Measurements from ENCODE around the gene RER1.

Gene RER1

DNA sequence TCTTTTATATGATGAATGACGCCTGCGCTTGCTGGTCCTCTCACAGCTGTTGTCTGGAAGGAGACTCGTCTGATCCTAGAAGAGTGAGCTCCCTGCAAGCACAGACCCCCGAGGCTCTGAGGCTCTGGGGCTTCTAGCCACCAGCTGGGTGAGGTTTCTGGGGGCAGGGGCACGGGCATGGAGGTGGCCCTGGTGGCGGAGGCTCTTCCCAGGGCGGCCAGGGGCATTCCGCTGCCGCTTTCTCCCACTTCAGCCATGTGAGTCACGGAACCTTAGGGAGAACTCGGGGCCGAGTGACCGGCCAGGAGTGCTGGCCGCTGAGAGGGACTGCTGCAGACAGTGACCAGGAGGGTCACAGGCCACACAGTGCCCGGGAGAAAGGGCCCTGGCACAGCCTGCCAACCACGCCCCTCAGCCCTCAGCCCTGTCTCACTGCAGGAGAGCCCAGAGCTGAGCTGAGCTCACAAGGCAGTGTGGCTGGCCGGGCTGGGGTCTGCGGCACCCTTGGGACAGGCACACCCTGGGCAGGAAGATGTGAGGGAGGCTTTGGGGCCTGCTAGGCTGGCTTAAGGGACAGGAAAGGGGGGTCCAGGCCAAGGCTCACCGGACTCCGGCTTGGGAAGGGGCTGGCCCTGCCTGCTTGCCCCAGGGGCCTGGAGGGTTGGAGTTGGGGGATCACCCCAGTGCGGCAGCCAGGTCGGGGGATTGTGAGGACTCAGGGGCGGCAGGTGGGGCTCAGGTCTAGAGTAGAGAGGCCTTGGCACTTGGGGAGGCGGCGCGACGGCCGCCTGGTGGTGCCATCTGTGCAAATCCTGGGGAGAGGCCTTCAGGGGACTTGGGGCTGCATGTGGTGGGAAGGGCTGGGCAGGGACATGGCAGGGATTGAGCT is 36.0 kb upstream of the RER1 start:
- no peaks in the 10 kb centered on the region for H3K27me3 ChIP-seq (ENCODE audit: insufficient read depth, insufficient read length)

GRCh38 chr1:2356401-2356800 is 35.2 kb upstream of the RER1 start:
- no peaks in the 10 kb centered on the region for H3K9me3 ChIP-seq (ENCODE audit: insufficient read depth, low read length)
- H3K27me3 ChIP-seq (ENCODE audit: insufficient read depth, insufficient read length) = no peaks in the 10 kb centered on the region
- no peaks in the 10 kb centered on the region for H3K36me3 ChIP-seq (ENCODE audit: insufficient read depth, insufficient read length, low read length)
- DNase-seq (ENCODE audit: low read depth, low spot score) = no peak
- H3K4me3 ChIP-seq (ENCODE audit: insufficient read length, low read depth) = no peak overlapping the region
- no peak overlapping the region for H3K9ac ChIP-seq (ENCODE audit: insufficient read length, low read depth)
- peaks cover 2% of the 10 kb centered on the region for H3K4me1 ChIP-seq (ENCODE audit: insufficient read depth, insufficient read length)
- TF ChIP-seq ZNF274 (IDR thresholded peaks at IDR 0.05; ENCODE audit: low read depth, low read length) = no peak
- no peak for TF ChIP-seq YY1 (IDR thresholded peaks at IDR 0.05; ENCODE audit: insufficient read depth, insufficient read length)

More for the DNA sequence above, 36.0 kb upstream of the RER1 start:
- H3K9ac ChIP-seq (ENCODE audit: insufficient read length, low read depth) = peak overlapping the region; percentile 32
- no peaks in the 10 kb centered on the region for H3K9me3 ChIP-seq (ENCODE audit: insufficient read depth, low read length)
- TF ChIP-seq ZNF274 (IDR thresholded peaks at IDR 0.05; ENCODE audit: low read depth, low read length) (no peak), YY1 (IDR thresholded peaks at IDR 0.05; ENCODE audit: insufficient read depth, insufficient read length) (no peak), SUZ12 (IDR thresholded peaks at IDR 0.05; ENCODE audit: extremely low read depth, insufficient read depth, insufficient read length) (no peak)
- DNase-seq (ENCODE audit: low read depth, low spot score) = no peak
- H3K4me3 ChIP-seq (ENCODE audit: insufficient read length, low read depth) = no peak overlapping the region
- H3K4me1 ChIP-seq (ENCODE audit: insufficient read depth, insufficient read length) = peaks cover 2% of the 10 kb centered on the region
- no peaks in the 10 kb centered on the region for H3K36me3 ChIP-seq (ENCODE audit: insufficient read depth, insufficient read length, low read length)

GRCh38 chr1:2356911-2357845 is 34.5 kb upstream of the RER1 start:
- H3K27me3 ChIP-seq (ENCODE audit: insufficient read depth, insufficient read length) = no peaks in the 10 kb centered on the region
- TF ChIP-seq YY1 (IDR thresholded peaks at IDR 0.05; ENCODE audit: insufficient read depth, insufficient read length) (no peak), ZNF274 (IDR thresholded peaks at IDR 0.05; ENCODE audit: low read depth, low read length) (no peak), SUZ12 (IDR thresholded peaks at IDR 0.05; ENCODE audit: extremely low read depth, insufficient read depth, insufficient read length) (no peak)
- H3K36me3 ChIP-seq (ENCODE audit: insufficient read depth, insufficient read length, low read length) = no peaks in the 10 kb centered on the region

GRCh38 chr1:2358072-2358471 is 33.6 kb upstream of the RER1 start:
- DNase-seq (ENCODE audit: low read depth, low spot score) = no peak
- Histone ChIP-seq H3K9ac (ENCODE audit: insufficient read length, low read depth) (no peak overlapping the region), H3K27me3 (ENCODE audit: insufficient read depth, insufficient read length) (no peaks in the 10 kb centered on the region), H3K36me3 (ENCODE audit: insufficient read depth, insufficient read length, low read length) (no peaks in the 10 kb centered on the region), H3K4me3 (ENCODE audit: insufficient read length, low read depth) (no peak overlapping the region), H3K9me3 (ENCODE audit: insufficient read depth, low read length) (no peaks in the 10 kb centered on the region), H3K4me1 (ENCODE audit: insufficient read depth, insufficient read length) (peaks cover 2% of the 10 kb centered on the region)
- TF ChIP-seq YY1 (IDR thresholded peaks at IDR 0.05; ENCODE audit: insufficient read depth, insufficient read length) (no peak), ZNF274 (IDR thresholded peaks at IDR 0.05; ENCODE audit: low read depth, low read length) (no peak), SUZ12 (IDR thresholded peaks at IDR 0.05; ENCODE audit: extremely low read depth, insufficient read depth, insufficient read length) (no peak)

More at GRCh38 chr1:2356911-2357845, 34.5 kb upstream of the RER1 start:
- H3K4me3 ChIP-seq (ENCODE audit: insufficient read length, low read depth) = no peak overlapping the region
- H3K4me1 ChIP-seq (ENCODE audit: insufficient read depth, insufficient read length) = peaks cover 2% of the 10 kb centered on the region
- no peak for DNase-seq (ENCODE audit: low read depth, low spot score)
- no peaks in the 10 kb centered on the region for H3K9me3 ChIP-seq (ENCODE audit: insufficient read depth, low read length)
- no peak overlapping the region for H3K9ac ChIP-seq (ENCODE audit: insufficient read length, low read depth)

GRCh38 chr1:2358651-2359640 is 32.7 kb upstream of the RER1 start:
- H3K9me3 ChIP-seq (ENCODE audit: insufficient read depth, low read length) = no peaks in the 10 kb centered on the region
- H3K36me3 ChIP-seq (ENCODE audit: insufficient read depth, insufficient read length, low read length) = no peaks in the 10 kb centered on the region
- TF ChIP-seq SUZ12 (IDR thresholded peaks at IDR 0.05; ENCODE audit: extremely low read depth, insufficient read depth, insufficient read length) = no peak
- no peak for TF ChIP-seq ZNF274 (IDR thresholded peaks at IDR 0.05; ENCODE audit: low read depth, low read length)
- TF ChIP-seq YY1 (IDR thresholded peaks at IDR 0.05; ENCODE audit: insufficient read depth, insufficient read length) = no peak
- H3K4me3 ChIP-seq (ENCODE audit: insufficient read length, low read depth) = no peak overlapping the region
- no peak overlapping the region for H3K9ac ChIP-seq (ENCODE audit: insufficient read length, low read depth)
- H3K27me3 ChIP-seq (ENCODE audit: insufficient read depth, insufficient read length) = no peaks in the 10 kb centered on the region
- DNase-seq (ENCODE audit: low read depth, low spot score) = no peak
- peaks cover 2% of the 10 kb centered on the region for H3K4me1 ChIP-seq (ENCODE audit: insufficient read depth, insufficient read length)

- Histone ChIP-seq H3K9ac (ENCODE audit: insufficient read length, low read depth) (no peak overlapping the region), H3K4me3 (ENCODE audit: insufficient read length, low read depth) (no peak overlapping the region), H3K36me3 (ENCODE audit: insufficient read depth, insufficient read length, low read length) (no peaks in the 10 kb centered on the region), H3K4me1 (ENCODE audit: insufficient read depth, insufficient read length) (no peaks in the 10 kb centered on the region), H3K27me3 (ENCODE audit: insufficient read depth, insufficient read length) (no peaks in the 10 kb centered on the region), H3K9me3 (ENCODE audit: insufficient read depth, low read length) (no peaks in the 10 kb centered on the region)
- no peak for TF ChIP-seq YY1 (IDR thresholded peaks at IDR 0.05; ENCODE audit: insufficient read depth, insufficient read length)
- no peak for TF ChIP-seq SUZ12 (IDR thresholded peaks at IDR 0.05; ENCODE audit: extremely low read depth, insufficient read depth, insufficient read length)
- no peak for TF ChIP-seq ZNF274 (IDR thresholded peaks at IDR 0.05; ENCODE audit: low read depth, low read length)
- no peak for DNase-seq (ENCODE audit: low read depth, low spot score)
Measured at GRCh38 chr1:2360588-2361364, 30.9 kb upstream of the RER1 start.

Data from NT2/D1 (cell line).